GM23338 (cell line): ENCODE measurements around the gene MXRA7.

Source experiments
- CREB1 ChIP-seq: fragments of 250-450 bp; sonication (Bioruptor Pico); IDR thresholded peaks from 2 replicates; pipeline ENCODE4 v1.5.0; 2020; ENCODE audit warnings: low read depth, mild to moderate bottlenecking, moderate library complexity
- POLR2AphosphoS5 ChIP-seq: IDR thresholded peaks from 2 replicates; pipeline ENCODE4 v1.6.1; 2016; ENCODE audit warnings: antibody characterized with exemption, low read depth
- STAT1 ChIP-seq: IDR thresholded peaks from one replicate; pipeline ENCODE4 v1.6.1; 2016; ENCODE audit warnings: antibody characterized with exemption; ENCODE audit not compliant: unreplicated experiment
- TF ChIP-seq, protein P1 (sequence below), 2 experiments: fragments of 200-600 bp in 1 of 2; sonication (generic) in 1 of 2; conservative IDR thresholded peaks; 2 replicates each; pipeline versions ENCODE4 v1.5.1 to v1.6.1; 2016 to 2017; ENCODE audit warnings: antibody characterized with exemption in 2 of 2, low read depth in 2 of 2, mild to moderate bottlenecking in 2 of 2, moderate library complexity in 1 of 2
- TF ChIP-seq, protein P2 (sequence below): IDR thresholded peaks from one replicate; pipeline ENCODE4 v1.6.1; 2018; ENCODE audit warnings: antibody characterized with exemption; ENCODE audit not compliant: unreplicated experiment

DNA sequence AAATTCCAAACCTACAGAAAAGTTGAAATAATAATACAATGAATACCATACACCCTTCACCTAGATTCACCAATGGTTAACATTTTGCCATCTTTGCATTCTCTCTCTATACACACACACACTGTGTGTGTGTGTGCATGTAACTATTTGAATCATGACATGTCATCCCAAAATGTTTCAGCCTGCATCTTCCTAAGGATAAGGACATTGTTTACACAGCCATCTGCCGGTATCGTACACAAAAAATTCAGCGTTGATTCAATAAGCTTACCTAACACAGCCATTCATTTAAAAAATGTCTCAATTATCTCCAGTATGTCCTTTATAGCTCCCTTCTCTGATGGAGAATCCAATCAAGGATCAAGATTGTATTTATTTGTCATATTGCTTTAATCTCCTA lies 3.9 kb downstream of the MXRA7 start:
- TF ChIP-seq CREB1 = no peak
- TF ChIP-seq, protein P1, sequence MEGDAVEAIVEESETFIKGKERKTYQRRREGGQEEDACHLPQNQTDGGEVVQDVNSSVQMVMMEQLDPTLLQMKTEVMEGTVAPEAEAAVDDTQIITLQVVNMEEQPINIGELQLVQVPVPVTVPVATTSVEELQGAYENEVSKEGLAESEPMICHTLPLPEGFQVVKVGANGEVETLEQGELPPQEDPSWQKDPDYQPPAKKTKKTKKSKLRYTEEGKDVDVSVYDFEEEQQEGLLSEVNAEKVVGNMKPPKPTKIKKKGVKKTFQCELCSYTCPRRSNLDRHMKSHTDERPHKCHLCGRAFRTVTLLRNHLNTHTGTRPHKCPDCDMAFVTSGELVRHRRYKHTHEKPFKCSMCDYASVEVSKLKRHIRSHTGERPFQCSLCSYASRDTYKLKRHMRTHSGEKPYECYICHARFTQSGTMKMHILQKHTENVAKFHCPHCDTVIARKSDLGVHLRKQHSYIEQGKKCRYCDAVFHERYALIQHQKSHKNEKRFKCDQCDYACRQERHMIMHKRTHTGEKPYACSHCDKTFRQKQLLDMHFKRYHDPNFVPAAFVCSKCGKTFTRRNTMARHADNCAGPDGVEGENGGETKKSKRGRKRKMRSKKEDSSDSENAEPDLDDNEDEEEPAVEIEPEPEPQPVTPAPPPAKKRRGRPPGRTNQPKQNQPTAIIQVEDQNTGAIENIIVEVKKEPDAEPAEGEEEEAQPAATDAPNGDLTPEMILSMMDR (conservative IDR thresholded peaks at IDR 0.05; ENCODE audit: low read depth in 2 of 2) = no peak
- TF ChIP-seq POLR2AphosphoS5 = no peak
- TF ChIP-seq STAT1 = no peak
- TF ChIP-seq, protein P2, sequence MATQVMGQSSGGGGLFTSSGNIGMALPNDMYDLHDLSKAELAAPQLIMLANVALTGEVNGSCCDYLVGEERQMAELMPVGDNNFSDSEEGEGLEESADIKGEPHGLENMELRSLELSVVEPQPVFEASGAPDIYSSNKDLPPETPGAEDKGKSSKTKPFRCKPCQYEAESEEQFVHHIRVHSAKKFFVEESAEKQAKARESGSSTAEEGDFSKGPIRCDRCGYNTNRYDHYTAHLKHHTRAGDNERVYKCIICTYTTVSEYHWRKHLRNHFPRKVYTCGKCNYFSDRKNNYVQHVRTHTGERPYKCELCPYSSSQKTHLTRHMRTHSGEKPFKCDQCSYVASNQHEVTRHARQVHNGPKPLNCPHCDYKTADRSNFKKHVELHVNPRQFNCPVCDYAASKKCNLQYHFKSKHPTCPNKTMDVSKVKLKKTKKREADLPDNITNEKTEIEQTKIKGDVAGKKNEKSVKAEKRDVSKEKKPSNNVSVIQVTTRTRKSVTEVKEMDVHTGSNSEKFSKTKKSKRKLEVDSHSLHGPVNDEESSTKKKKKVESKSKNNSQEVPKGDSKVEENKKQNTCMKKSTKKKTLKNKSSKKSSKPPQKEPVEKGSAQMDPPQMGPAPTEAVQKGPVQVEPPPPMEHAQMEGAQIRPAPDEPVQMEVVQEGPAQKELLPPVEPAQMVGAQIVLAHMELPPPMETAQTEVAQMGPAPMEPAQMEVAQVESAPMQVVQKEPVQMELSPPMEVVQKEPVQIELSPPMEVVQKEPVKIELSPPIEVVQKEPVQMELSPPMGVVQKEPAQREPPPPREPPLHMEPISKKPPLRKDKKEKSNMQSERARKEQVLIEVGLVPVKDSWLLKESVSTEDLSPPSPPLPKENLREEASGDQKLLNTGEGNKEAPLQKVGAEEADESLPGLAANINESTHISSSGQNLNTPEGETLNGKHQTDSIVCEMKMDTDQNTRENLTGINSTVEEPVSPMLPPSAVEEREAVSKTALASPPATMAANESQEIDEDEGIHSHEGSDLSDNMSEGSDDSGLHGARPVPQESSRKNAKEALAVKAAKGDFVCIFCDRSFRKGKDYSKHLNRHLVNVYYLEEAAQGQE = no peak
